ENCODE measurements around the gene LIX1L. TPM values are rescaled to one million over a fixed set of nuclear protein-coding genes. Genes with fewer than 3 reads are reported as not detected.

Gene LIX1L
- total and polyA plus RNA-seq, 2 donors (not counting 1 experiment from before 2014, with no cell fraction given): 14.2 to 63.3 TPM

DNA sequence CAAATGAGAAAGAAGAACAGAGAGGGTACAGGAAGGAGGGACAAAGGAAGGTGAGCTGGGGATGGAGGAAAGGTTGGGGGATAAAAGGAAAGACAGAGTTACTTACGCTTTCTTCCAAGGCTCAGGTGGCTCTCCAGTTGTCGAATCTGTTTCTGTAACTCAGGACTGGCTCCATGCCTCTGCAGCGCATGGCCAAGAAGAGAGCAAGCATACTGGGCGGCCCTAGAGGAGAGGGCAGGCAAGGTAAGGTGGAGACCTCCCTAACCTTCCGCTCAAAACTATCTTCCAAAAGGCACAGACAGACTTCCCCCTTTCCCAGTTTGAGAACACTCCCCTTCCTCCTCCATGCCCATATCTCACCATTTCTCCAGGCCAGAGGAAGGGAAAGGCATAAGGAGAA is 40.2 kb downstream of the LIX1L start:
- no peak for DNase-seq (ENCODE audit: low read depth in 2 of 2)
- no peaks in the 10 kb centered on the region for H3K27me3 ChIP-seq (ENCODE audit: control insufficient read depth, insufficient read depth, low read length)

DNA sequence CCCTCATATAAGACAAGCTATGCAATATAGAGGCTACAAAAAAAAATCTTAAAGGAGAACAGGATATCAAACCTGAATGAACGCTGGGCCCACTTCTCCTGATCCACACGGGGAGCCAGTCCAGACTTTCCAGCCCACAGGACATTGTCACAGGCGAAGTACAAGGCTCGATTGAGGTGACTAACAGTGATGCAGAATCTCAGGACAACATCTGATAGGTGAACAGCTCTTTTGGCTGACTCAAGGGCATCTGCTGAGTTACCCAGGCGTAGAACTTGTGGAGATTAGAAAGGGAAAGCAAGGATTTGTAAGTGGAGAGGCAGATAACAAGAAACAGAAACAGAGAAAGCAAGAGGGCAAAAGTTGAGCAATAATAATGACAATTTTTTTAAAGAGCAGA is 41.1 kb downstream of the LIX1L start:
- Histone ChIP-seq H3K4me1 (ENCODE audit: control insufficient read depth, extremely low read depth, insufficient read depth, low read length) (peaks cover 4% of the 10 kb centered on the region), H3K79me2 (ENCODE audit: control insufficient read depth, insufficient read depth, low read length) (peaks cover 9% of the 10 kb centered on the region), H3K4me3 (replicated peaks in 1 of 4; ENCODE audit: control extremely low read depth in 1 of 4, insufficient read depth in 1 of 4, low read depth in 3 of 4, low read length in 4 of 4) (no peak overlapping the region), H3K9ac (ENCODE audit: insufficient read depth, low read length) (no peak overlapping the region), H3K9me3 (ENCODE audit: control insufficient read depth, insufficient read depth, low read depth, low read length) (no peaks in the 10 kb centered on the region), H4K20me1 (ENCODE audit: control insufficient read depth, extremely low read depth, insufficient read depth, low read length) (no peaks in the 10 kb centered on the region), H3K27ac (ENCODE audit: insufficient read depth, low read length) (no peak overlapping the region), H3K36me3 (ENCODE audit: control insufficient read depth, insufficient read depth, low read length) (peaks cover 11% of the 10 kb centered on the region), H3K27me3 (ENCODE audit: control insufficient read depth, insufficient read depth, low read length) (no peaks in the 10 kb centered on the region), H2AFZ (ENCODE audit: low read length) (no peak overlapping the region), H3K4me2 (ENCODE audit: extremely low read depth, insufficient read depth, low read length) (no peak overlapping the region)
- TF ChIP-seq, protein P1, sequence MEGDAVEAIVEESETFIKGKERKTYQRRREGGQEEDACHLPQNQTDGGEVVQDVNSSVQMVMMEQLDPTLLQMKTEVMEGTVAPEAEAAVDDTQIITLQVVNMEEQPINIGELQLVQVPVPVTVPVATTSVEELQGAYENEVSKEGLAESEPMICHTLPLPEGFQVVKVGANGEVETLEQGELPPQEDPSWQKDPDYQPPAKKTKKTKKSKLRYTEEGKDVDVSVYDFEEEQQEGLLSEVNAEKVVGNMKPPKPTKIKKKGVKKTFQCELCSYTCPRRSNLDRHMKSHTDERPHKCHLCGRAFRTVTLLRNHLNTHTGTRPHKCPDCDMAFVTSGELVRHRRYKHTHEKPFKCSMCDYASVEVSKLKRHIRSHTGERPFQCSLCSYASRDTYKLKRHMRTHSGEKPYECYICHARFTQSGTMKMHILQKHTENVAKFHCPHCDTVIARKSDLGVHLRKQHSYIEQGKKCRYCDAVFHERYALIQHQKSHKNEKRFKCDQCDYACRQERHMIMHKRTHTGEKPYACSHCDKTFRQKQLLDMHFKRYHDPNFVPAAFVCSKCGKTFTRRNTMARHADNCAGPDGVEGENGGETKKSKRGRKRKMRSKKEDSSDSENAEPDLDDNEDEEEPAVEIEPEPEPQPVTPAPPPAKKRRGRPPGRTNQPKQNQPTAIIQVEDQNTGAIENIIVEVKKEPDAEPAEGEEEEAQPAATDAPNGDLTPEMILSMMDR (conservative IDR thresholded peaks at IDR 0.05 in 1 of 2, IDR thresholded peaks at IDR 0.05 in 1 of 2; ENCODE audit: low read depth in 1 of 2, low read length in 2 of 2): no peak
- no peak for TF ChIP-seq EZH2 (IDR thresholded peaks at IDR 0.05; ENCODE audit: low read length, missing control alignments)
- DNase-seq (ENCODE audit: low read depth in 2 of 2): peak in 1 of 2 donors; percentile 20

More for the DNA sequence above, 40.2 kb downstream of the LIX1L start:
- Histone ChIP-seq H2AFZ (ENCODE audit: low read length) (no peak overlapping the region), H3K9me3 (ENCODE audit: control insufficient read depth, insufficient read depth, low read depth, low read length) (no peaks in the 10 kb centered on the region), H3K36me3 (ENCODE audit: control insufficient read depth, insufficient read depth, low read length) (peaks cover 6% of the 10 kb centered on the region), H3K79me2 (ENCODE audit: control insufficient read depth, insufficient read depth, low read length) (peaks cover 9% of the 10 kb centered on the region), H4K20me1 (ENCODE audit: control insufficient read depth, extremely low read depth, insufficient read depth, low read length) (no peaks in the 10 kb centered on the region), H3K4me3 (replicated peaks in 1 of 4; ENCODE audit: control extremely low read depth in 1 of 4, insufficient read depth in 1 of 4, low read depth in 3 of 4, low read length in 4 of 4) (peak overlapping the region; percentile 89 to 96 (median 93)), H3K4me1 (ENCODE audit: control insufficient read depth, extremely low read depth, insufficient read depth, low read length) (peaks cover 4% of the 10 kb centered on the region), H3K27ac (ENCODE audit: insufficient read depth, low read length) (peak overlapping the region; percentile 94), H3K9ac (ENCODE audit: insufficient read depth, low read length) (no peak overlapping the region), H3K4me2 (ENCODE audit: extremely low read depth, insufficient read depth, low read length) (peak overlapping the region; percentile 100)
- TF ChIP-seq EZH2 (IDR thresholded peaks at IDR 0.05; ENCODE audit: low read length, missing control alignments): no peak
- TF ChIP-seq, protein P1 (conservative IDR thresholded peaks at IDR 0.05 in 1 of 2, IDR thresholded peaks at IDR 0.05 in 1 of 2; ENCODE audit: low read depth in 1 of 2, low read length in 2 of 2): no peak

DNA sequence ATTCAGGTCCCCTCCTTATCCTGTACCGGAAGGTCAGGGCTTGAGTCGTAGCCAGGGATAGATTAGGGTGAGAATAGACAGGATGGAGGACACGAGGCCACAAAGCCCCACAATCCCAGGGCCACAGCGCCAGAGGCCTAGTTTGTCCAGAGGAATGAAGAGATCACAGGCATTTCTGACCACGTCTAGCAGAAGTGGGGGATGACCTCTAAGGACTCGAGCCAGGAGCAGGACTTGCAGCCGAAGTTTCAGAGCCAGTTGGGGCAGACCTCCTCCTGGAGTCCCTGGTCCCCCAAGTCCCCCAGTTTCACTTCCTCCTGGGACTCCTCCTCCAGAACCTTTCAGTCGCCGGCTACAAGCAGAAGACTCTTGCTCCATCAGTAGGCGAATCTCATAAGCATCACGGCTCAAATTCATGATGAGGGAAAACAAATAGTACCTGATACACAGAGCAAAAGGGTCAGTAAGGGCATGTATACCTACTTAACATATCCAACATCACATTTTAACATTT is 45.6 kb downstream of the LIX1L start:
- H3K36me3 ChIP-seq (ENCODE audit: control insufficient read depth, insufficient read depth, low read length): peaks cover 15% of the 10 kb centered on the region
- H3K9me3 ChIP-seq (ENCODE audit: control insufficient read depth, insufficient read depth, low read depth, low read length): no peaks in the 10 kb centered on the region
- no peak overlapping the region for H3K4me2 ChIP-seq (ENCODE audit: extremely low read depth, insufficient read depth, low read length)

More for the DNA sequence above, 45.6 kb downstream of the LIX1L start:
- no peak overlapping the region for H3K9ac ChIP-seq (ENCODE audit: insufficient read depth, low read length)
- H3K27ac ChIP-seq (ENCODE audit: insufficient read depth, low read length): no peak overlapping the region
- no peak overlapping the region for H3K4me3 ChIP-seq (replicated peaks in 1 of 4; ENCODE audit: control extremely low read depth in 1 of 4, insufficient read depth in 1 of 4, low read depth in 3 of 4, low read length in 4 of 4)
- H4K20me1 ChIP-seq (ENCODE audit: control insufficient read depth, extremely low read depth, insufficient read depth, low read length): no peaks in the 10 kb centered on the region
- H3K4me1 ChIP-seq (ENCODE audit: control insufficient read depth, extremely low read depth, insufficient read depth, low read length): peaks cover 8% of the 10 kb centered on the region
- H3K79me2 ChIP-seq (ENCODE audit: control insufficient read depth, insufficient read depth, low read length): no peaks in the 10 kb centered on the region
- H2AFZ ChIP-seq (ENCODE audit: low read length): no peak overlapping the region
- DNase-seq (ENCODE audit: low read depth in 2 of 2): no peak
- H3K27me3 ChIP-seq (ENCODE audit: control insufficient read depth, insufficient read depth, low read length): no peaks in the 10 kb centered on the region
- TF ChIP-seq, protein P1 (conservative IDR thresholded peaks at IDR 0.05 in 1 of 2, IDR thresholded peaks at IDR 0.05 in 1 of 2; ENCODE audit: low read depth in 1 of 2, low read length in 2 of 2): no peak
- no peak for TF ChIP-seq EZH2 (IDR thresholded peaks at IDR 0.05; ENCODE audit: low read length, missing control alignments)
